B cell (primary cell): Measurements from ENCODE around the gene GPC2. TPM values are rescaled to one million over a fixed set of nuclear protein-coding genes. Genes with fewer than 3 reads are reported as not detected.
A peak's percentile ranks its signal among the peaks of the same experiment; 100 is the strongest.
"Not testable (repeated sequence)": the region's sequence is repeated elsewhere in the genome, so short reads cannot be mapped to it uniquely, and the experiment has no call there.

Experiments used
- ATAC-seq: fragments of 200-7000 bp; cut with Tn5 transposase; one replicate; pipeline ENCODE4 v1.10.0; 2021; ENCODE audit warnings: low read depth, mild to moderate bottlenecking, moderate number of reproducible peaks, moderate library complexity
- CTCF ChIA-PET: fragments of 350-600 bp; sonication (Branson Sonifier 250); formaldehyde crosslinking; loops from one replicate; lab custom pipeline; 2021; ENCODE audit warnings: antibody characterized with exemption, inconsistent platforms; lab: Charles Lee
- POLR2A ChIA-PET: fragments of 350-600 bp; sonication (Branson Sonifier 250); formaldehyde crosslinking; loops from one replicate; lab custom pipeline; 2021; ENCODE audit warnings: antibody characterized with exemption; lab: Charles Lee
- DNase-seq: peaks from one replicate; pipeline ENCODE4 v3.0.0; 2013
- H2AFZ ChIP-seq: 2 replicates; pipeline ENCODE4 v1.6.1; 2012; ENCODE audit warnings: mild to moderate bottlenecking, low read depth, low read length; ENCODE audit not compliant: insufficient read depth, poor library complexity, severe bottlenecking
- H3K27ac ChIP-seq, 2 donors: 1 replicate in 1 of 2; 2 replicates in 1 of 2; pipeline ENCODE4 v1.5.1; 2012 to 2013; ENCODE audit warnings: low read length in 2 of 2, mild to moderate bottlenecking in 2 of 2, moderate library complexity in 1 of 2
- H3K27me3 ChIP-seq, 4 experiments: fragments of 200-600 bp in 1 of 4; sonication (generic) in 1 of 4; replicated peaks in 1 of 4; 1 replicate in 2 of 4; 2 replicates in 2 of 4; pipeline versions ENCODE4 v1.6.1 to v1.7.0; 2013 to 2016; ENCODE audit warnings: low read length in 3 of 4, mild to moderate bottlenecking in 2 of 4, mixed read lengths in 1 of 4, moderate library complexity in 1 of 4; ENCODE audit not compliant: insufficient read depth in 4 of 4, control insufficient read depth in 3 of 4; ENCODE audit errors: control extremely low read depth in 1 of 4
- H3K36me3 ChIP-seq, 2 experiments: replicated peaks in 1 of 2; 1 replicate in 1 of 2; 2 replicates in 1 of 2; pipeline versions ENCODE4 v1.6.1 to v1.7.1; 2013; ENCODE audit warnings: low read length in 1 of 2; ENCODE audit not compliant: insufficient read depth in 2 of 2, control insufficient read depth in 1 of 2; ENCODE audit errors: control extremely low read depth in 1 of 2, extremely low read depth in 1 of 2
- H3K4me1 ChIP-seq, 2 donors: fragments of 200-600 bp in 1 of 2; sonication (generic) in 1 of 2; 1 replicate in 1 of 2; 2 replicates in 1 of 2; pipeline versions ENCODE4 v1.5.1 to v1.6.1; 2013 to 2017; ENCODE audit warnings: low read length in 2 of 2; ENCODE audit not compliant: control insufficient read depth in 2 of 2, insufficient read depth in 2 of 2
- H3K4me2 ChIP-seq: replicated peaks from 2 replicates; pipeline ENCODE3; 2012; ENCODE audit warnings: mild to moderate bottlenecking, low read depth, low read length; ENCODE audit not compliant: poor library complexity, severe bottlenecking
- H3K4me3 ChIP-seq, 5 experiments: fragments of 200-600 bp in 1 of 5; sonication (generic) in 1 of 5; 1 replicate in 3 of 5; 2 replicates in 2 of 5; pipeline versions ENCODE4 v1.5.1 to v1.7.0; 2011 to 2016; ENCODE audit warnings: low read length in 4 of 5, mild to moderate bottlenecking in 4 of 5, low read depth in 2 of 5, control low read depth in 1 of 5, moderate library complexity in 1 of 5; ENCODE audit not compliant: insufficient read depth in 1 of 5; ENCODE audit errors: control extremely low read depth in 1 of 5, extremely low read depth in 1 of 5
- H3K79me2 ChIP-seq: fragments of 200-600 bp; sonication (generic); one replicate; pipeline ENCODE4 v1.6.0; 2016; ENCODE audit warnings: low read length; ENCODE audit not compliant: control insufficient read depth, insufficient read depth
- H3K9ac ChIP-seq: fragments of 200-600 bp; sonication (generic); 2 replicates; pipeline ENCODE4 v1.6.1; 2017; ENCODE audit warnings: mild to moderate bottlenecking, low read length, moderate library complexity
- H3K9me3 ChIP-seq, 3 donors: one replicate each; pipeline versions ENCODE4 v1.6.1 to v1.7.1; 2013; ENCODE audit warnings: low read length in 2 of 3; ENCODE audit not compliant: control insufficient read depth in 2 of 3, insufficient read depth in 1 of 3; ENCODE audit errors: control extremely low read depth in 1 of 3
- H4K20me1 ChIP-seq: 2 replicates; pipeline ENCODE4 v1.6.0; 2012; ENCODE audit warnings: mild to moderate bottlenecking, low read length; ENCODE audit not compliant: insufficient read depth, control insufficient read depth, poor library complexity, severe bottlenecking
- H3K27ac Mint-ChIP-seq: one replicate; pipeline ENCODE4 v1.8.0; 2021; ENCODE audit warnings: mixed read lengths
- H3K27me3 Mint-ChIP-seq: one replicate; pipeline ENCODE4 v1.8.0; 2021; ENCODE audit warnings: mixed read lengths
- H3K4me1 Mint-ChIP-seq: one replicate; pipeline ENCODE4 v1.8.0; 2021; ENCODE audit warnings: mixed read lengths
- H3K4me3 Mint-ChIP-seq: one replicate; pipeline ENCODE4 v1.8.0; 2021; ENCODE audit warnings: mixed read lengths
- H3K9me3 Mint-ChIP-seq: one replicate; pipeline ENCODE4 v1.8.0; 2022; ENCODE audit warnings: mixed read lengths; ENCODE audit not compliant: insufficient read depth
- CTCF ChIP-seq: fragments of 200-600 bp; IDR thresholded peaks from one replicate; pipeline ENCODE4 v1.8.0; 2022; ENCODE audit warnings: antibody characterized with exemption, mild to moderate bottlenecking
- EZH2 ChIP-seq: IDR thresholded peaks from 2 replicates; pipeline ENCODE4 v1.6.1; 2012; ENCODE audit warnings: borderline replicate concordance, low read depth, mild to moderate bottlenecking, moderate library complexity, low read length; ENCODE audit not compliant: insufficient read depth, poor library complexity, severe bottlenecking
- WGBS: methylation state at CpG from one replicate; pipeline ENCODE4 v1.1.5; 2013; ENCODE audit warnings: missing lambda C conversion rate; ENCODE audit not compliant: insufficient coverage; 5-methylcytosine and 5-hydroxymethylcytosine counted together
- intact Hi-C: fragments of 100-400 bp; cut with micrococcal nuclease; formaldehyde crosslinking; loops from one replicate; pipeline ENCODE4 v1.10.0; 2022
- polyA minus RNA-seq: library from RNA; depleted of rRNA, polyadenylated mRNA; stranded (reverse); fragments of >200 nt; gene quantifications from 2 replicates; pipeline ENCODE4 v1.2.3, GENCODE V29; 2012
- polyA plus RNA-seq: library from polyadenylated mRNA; depleted of rRNA; stranded (reverse); fragments of >200 nt; gene quantifications from 2 replicates; pipeline ENCODE4 v1.2.3, GENCODE V29; 2012
- total RNA-seq, 2 donors: library from RNA; stranded (reverse); fragments of 120-200 nt in 1 of 2; gene quantifications; 1 replicate in 1 of 2; 2 replicates in 1 of 2; pipeline versions ENCODE4 v1.2.3 to v1.2.4, GENCODE V29; 2013 to 2022

The GPC2 gene
- total RNA-seq (4.1 and 6.1 TPM in 2 replicates), polyA plus RNA-seq (3.9 and 7.7 TPM in 2 replicates), polyA minus RNA-seq (4.4 and 4.5 TPM in 2 replicates)
- total RNA-seq (2013): 2.0 TPM

- peak within 1 kb of the TSS; percentile 99 for H3K4me2 ChIP-seq
- peaks cover 11 to 22% of the 10 kb centered on the region in 2 donors for H3K4me1 ChIP-seq
- ATAC-seq (peak; percentile 94), DNase-seq (peak; percentile 97)
- H2AFZ ChIP-seq: peak within 1 kb of the TSS; percentile 90
- no peaks in the 10 kb centered on the region for H3K79me2 ChIP-seq
- H3K4me3 ChIP-seq: peak within 1 kb of the TSS; percentile 64 to 78 (median 70)
- H3K27ac ChIP-seq: peak within 1 kb of the TSS in 1 of 2 donors; percentile 39
- peak within 1 kb of the TSS; percentile 73 for H3K4me3 Mint-ChIP-seq
- H3K27ac Mint-ChIP-seq: peak within 1 kb of the TSS; percentile 27
- POLR2A ChIA-PET: interaction anchor here (0.6 to 1.4 kb wide), 12 partner anchors 11 to 409 kb away, joined by 3 to 7 read pairs (median 4); partner anchors contain the start of genes FBXO24, LAMTOR4, MEPCE and ZCWPW1
- no peak for TF ChIP-seq CTCF
- no peak for TF ChIP-seq EZH2
- H3K27me3 ChIP-seq: no peaks in the 10 kb centered on the region
- H3K9ac ChIP-seq: peak within 1 kb of the TSS; percentile 76
- no peaks in the 10 kb centered on the region for H3K36me3 ChIP-seq
- CTCF ChIA-PET: interaction anchor here (0.6 to 2.2 kb wide), 7 partner anchors 18 to 1124 kb away, joined by 3 to 11 read pairs (median 5); partner anchors contain the start of gene LAMTOR4
- intact Hi-C loops: loop anchor here (1.0 to 5.0 kb wide), 6 partner anchors 15 to 96 kb away; partner anchors contain the start of genes LAMTOR4, TRAPPC14 and ZNF3
- H3K27me3 Mint-ChIP-seq: no peaks in the 10 kb centered on the region
- H3K4me1 Mint-ChIP-seq: peaks cover 26% of the 10 kb centered on the region
- H4K20me1 ChIP-seq: no peaks in the 10 kb centered on the region
- WGBS: 6% methylated on average over 77 of the region's 78 CpGs
- H3K9me3 ChIP-seq: peaks cover 0 to 20% (median 6%) of the 10 kb centered on the region in 3 donors
- no peaks in the 10 kb centered on the region for H3K9me3 Mint-ChIP-seq
Observed at GRCh38 chr7:100177045-100178001, at the start of gene GPC2, which contains the start of gene STAG3. GPC2 (minus strand) TSS chr7:100177381; CDS start chr7:100177199, 182 bp downstream. STAG3 (plus strand) TSS chr7:100177918; CDS start chr7:100180557, 2,639 bp downstream.

DNA sequence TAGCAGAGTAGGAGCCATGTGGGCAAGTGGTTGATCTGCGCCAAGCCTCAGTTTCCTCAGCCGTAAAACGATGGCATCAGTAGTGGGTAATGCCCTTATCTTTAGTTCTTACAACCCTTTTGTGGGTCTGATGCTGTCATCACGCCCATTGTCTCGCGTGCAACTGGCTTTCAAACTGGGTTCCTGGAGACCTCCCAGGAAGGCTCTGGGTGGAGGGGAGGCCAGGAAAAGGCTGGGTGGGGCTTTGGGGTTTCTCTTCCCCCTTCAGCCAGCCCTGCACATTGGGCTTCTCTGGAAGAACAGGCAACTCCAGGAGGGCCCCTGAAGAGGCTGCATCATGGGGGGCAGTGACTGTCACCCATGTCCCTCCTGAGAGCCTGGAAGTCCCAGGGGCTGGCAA, 47.7 kb upstream of the GPC2 start:
- intact Hi-C loops: loop anchor here (5.0 kb wide), 1 partner anchor 143 kb away; the partner anchor contains the start of gene ZNF3
- H3K4me1 Mint-ChIP-seq: peaks cover 56% of the 10 kb centered on the region
- H3K4me3 ChIP-seq, H3K9ac ChIP-seq, H2AFZ ChIP-seq, H3K27me3 Mint-ChIP-seq, H4K20me1 ChIP-seq, H3K9me3 Mint-ChIP-seq, H3K27ac ChIP-seq, DNase-seq, CTCF ChIA-PET, ATAC-seq, H3K4me3 Mint-ChIP-seq, POLR2A ChIA-PET, H3K9me3 ChIP-seq, H3K27me3 ChIP-seq, H3K4me2 ChIP-seq: not testable (repeated sequence)
- H3K4me1 ChIP-seq: peaks cover 18 to 27% of the 10 kb centered on the region in 2 donors
- H3K36me3 ChIP-seq: peaks cover 0 to 11% of the 10 kb centered on the region in 2 experiments
- H3K27ac Mint-ChIP-seq: peak overlapping the region; percentile 46
- 95% methylated on average over 6 of the region's 6 CpGs for WGBS
- peaks cover 37% of the 10 kb centered on the region for H3K79me2 ChIP-seq

- H3K4me1 ChIP-seq: peaks cover 30 to 38% of the 10 kb centered on the region in 2 donors
- peaks cover 47% of the 10 kb centered on the region for H3K79me2 ChIP-seq
- H3K9me3 Mint-ChIP-seq, H3K27me3 Mint-ChIP-seq, H3K9ac ChIP-seq, H3K27me3 ChIP-seq, POLR2A ChIA-PET, H3K9me3 ChIP-seq, H3K4me2 ChIP-seq, H3K4me3 ChIP-seq, ATAC-seq, H3K27ac ChIP-seq, DNase-seq, H4K20me1 ChIP-seq, H2AFZ ChIP-seq: not testable (repeated sequence)
- 96% methylated on average over 16 of the region's 17 CpGs for WGBS
- H3K36me3 ChIP-seq: peaks cover 0 to 11% of the 10 kb centered on the region in 2 experiments
- Mint-ChIP-seq H3K4me3 (peak overlapping the region; percentile 16), H3K4me1 (peaks cover 70% of the 10 kb centered on the region), H3K27ac (peak overlapping the region; percentile 91)
- CTCF ChIA-PET: interaction anchor here (0.9 kb wide), 1 partner anchor 91 kb away, joined by 5 read pairs; no protein-coding TSS in a partner anchor
- intact Hi-C loops: loop anchor here (5.0 kb wide), 1 partner anchor 141 kb away; the partner anchor contains the start of gene ZNF3
Observed at GRCh38 chr7:100223376-100223927, 46.3 kb upstream of the GPC2 start.
